ENCODE data around the gene RBBP8NL.

- TF ChIP-seq MAX (IDR thresholded peaks at IDR 0.05) (no peak), ZBTB33 (IDR thresholded peaks at IDR 0.05) (no peak), CTCF (IDR thresholded peaks at IDR 0.05; ENCODE audit: low read depth, low read length, missing input control) (no peak)
Observed at GRCh38 chr20:62398120-62398821, 29.1 kb downstream of the RBBP8NL start.
